NCI-H2081 (cell line): Measurements from ENCODE around the gene APOLD1.
"Not testable (repeated sequence)": the region's sequence is repeated elsewhere in the genome, so short reads cannot be mapped to it uniquely, and the experiment has no call there.

ENCODE experiments used
- DNase-seq, 2 experiments: peaks; one replicate each; lab custom pipeline; 2025; lab: John Stamatoyannopoulos, UW

Gene APOLD1

DNA sequence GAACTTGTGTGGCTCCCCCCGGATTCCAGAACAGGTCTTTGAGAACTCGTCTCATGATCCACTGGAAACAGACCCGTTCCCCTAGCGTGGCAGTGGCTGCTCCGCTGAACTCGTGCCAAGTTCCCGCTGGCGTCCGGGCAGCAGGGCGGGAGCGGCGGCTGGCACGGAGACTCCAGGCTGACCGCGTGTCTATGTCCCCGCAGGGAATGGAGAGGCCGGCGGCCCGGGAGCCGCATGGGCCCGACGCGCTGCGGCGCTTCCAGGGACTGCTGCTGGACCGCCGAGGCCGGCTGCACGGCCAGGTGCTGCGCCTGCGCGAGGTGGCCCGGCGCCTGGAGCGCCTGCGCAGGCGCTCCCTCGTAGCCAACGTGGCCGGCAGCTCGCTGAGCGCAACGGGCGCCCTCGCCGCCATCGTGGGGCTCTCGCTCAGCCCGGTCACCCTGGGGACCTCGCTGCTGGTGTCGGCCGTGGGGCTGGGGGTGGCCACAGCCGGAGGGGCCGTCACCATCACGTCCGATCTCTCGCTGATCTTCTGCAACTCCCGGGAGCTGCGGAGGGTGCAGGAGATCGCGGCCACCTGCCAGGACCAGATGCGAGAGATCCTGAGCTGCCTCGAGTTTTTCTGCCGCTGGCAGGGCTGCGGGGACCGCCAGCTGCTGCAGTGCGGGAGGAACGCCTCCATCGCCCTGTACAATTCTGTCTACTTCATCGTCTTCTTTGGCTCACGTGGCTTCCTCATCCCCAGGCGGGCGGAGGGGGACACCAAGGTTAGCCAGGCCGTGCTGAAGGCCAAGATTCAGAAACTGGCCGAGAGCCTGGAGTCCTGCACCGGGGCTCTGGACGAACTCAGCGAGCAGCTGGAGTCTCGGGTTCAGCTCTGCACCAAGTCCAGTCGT lies 1.5 kb downstream of the APOLD1 start:
- peak; percentile 76 to 87 for DNase-seq

DNA sequence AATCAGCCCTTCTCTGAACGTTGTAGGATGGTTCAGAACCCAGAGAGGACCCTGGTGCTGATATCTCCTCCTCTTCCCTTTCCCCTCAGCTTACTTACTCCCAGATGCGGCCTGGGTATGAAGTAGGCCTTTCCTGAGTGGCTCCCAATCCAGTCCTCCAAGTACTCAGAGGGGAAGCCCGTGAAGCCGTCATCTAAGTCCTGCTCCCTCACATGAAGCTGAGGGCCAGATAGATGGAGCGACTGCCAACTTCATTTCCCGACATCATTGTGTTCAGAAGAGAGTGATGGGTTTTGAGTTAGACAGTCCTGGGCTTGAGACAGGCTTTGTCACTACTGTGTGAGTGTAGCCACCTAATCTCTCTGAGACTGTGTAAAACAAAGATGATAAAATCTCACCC lies 2.7 kb downstream of the APOLD1 start:
- DNase-seq = no peak

DNA sequence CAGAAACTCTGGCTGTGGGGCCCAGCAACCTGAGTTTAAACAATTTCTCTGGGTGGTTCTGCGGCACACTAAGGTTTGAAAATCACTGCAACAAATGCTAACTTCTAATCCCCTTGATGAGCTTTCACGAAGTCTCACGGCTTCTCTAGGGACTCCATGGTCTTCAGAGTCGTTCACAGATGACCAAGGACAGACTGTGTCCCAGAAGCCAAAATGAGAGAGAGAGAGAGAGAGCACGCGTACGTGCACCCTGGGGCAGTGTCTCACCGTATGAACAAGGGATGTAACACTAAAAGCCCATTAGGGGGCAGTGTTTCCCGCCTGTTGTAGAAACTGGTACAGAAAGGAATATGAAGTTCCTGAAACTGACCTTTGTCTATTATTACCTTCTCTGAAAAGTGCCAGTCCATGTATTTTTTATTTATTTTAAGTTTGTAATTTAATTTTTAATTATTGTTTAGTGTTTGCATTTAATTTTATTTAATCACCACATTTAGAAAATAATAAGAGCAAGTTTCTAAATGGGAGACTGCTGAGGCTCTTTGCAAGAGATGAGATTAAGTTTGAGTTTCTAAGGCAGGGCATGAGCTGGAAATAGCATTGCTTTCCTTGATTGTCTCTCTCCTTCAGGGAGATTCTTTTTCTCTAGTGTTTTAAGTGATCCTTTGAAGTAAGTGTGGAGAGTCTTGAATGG lies 3.4 kb downstream of the APOLD1 start:
- DNase-seq = peak; percentile 80 to 81

DNA sequence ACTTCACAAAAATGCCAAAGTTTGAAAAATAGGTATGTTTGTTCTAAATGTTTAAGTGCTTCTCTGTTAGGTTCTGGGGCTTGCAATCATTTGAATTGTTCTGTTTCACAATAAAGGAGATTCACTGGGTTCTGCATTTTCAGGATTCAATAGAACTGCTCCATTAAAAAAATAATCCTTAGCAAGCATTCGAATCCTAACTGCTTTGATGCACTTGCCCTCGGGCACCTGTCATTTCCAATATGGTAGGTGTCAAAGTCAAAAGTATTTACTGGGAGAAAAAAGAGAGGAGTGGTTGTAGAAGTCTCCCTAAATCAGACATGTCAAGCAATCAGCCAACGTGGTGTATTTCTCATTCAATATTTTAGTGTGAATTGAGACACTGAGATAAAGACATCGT lies 5.5 kb downstream of the APOLD1 start:
- no peak for DNase-seq

DNA sequence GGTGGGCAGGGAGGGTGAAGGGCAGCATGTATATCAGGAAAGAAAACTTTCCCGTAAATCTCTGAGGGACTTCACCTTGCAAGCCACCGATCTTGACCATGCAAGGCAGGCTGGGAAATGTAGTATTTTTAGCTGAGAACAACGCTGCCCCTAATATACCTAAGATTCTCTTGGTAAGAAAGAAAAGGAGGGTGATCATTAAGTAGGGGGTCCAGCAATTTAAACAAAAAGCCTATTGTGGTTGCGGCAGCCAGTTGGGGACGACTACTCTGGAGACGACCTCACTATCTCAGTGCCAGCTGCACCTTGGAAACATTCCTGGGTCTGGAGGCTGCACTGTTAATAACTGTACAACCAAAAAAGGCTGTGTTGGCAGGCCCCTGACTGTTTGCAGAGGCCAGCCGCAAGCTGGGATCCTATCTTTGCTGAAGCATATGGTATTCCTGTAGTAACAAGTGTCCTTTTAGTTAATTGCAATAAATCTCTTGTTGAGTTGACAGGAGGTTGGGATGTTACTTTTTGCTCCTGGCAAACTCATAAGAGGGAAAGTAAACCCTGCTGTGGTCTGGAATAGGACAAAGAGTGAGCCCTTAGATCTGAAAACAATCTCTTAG lies 6.4 kb downstream of the APOLD1 start:
- peak; percentile 3 to 39 for DNase-seq

DNA sequence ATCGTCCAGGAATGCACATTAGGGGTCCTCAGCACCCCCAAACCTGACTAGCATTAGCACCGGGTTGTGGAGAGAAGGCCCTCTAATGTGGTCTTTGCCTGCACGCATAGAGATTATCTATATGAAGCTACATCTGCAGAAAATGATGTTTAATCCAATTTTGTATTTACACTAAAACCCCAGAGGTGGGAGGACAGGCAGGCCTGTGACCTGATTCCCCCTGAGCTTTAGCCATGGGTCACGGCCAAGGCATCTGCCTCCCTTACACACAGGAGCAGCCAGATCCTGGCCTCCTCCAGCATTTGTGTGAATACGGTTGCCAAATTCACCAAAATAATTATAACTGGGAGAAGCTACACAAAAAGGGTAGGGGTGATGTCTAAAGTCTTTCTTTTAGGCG lies 7.0 kb downstream of the APOLD1 start:
- DNase-seq = no peak

DNA sequence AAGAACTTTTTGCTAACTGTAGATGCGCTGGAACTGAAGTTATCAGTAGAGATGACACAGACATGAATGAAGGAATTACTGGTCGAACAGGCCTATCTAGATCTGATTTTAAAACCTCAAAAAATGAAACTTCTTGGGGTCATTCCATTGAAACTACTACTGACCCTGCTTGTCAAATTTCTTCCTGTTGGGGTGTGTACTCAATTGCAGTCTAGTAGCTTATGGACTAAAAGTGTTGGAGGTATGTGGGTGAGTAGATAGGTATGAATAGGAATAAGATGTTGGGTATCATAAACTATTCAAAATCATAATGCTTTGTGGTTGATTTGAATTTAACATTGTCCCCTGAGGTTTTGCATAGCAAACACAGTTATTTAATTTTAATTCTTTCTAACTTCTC lies 9.2 kb downstream of the APOLD1 start:
- DNase-seq = no peak

DNA sequence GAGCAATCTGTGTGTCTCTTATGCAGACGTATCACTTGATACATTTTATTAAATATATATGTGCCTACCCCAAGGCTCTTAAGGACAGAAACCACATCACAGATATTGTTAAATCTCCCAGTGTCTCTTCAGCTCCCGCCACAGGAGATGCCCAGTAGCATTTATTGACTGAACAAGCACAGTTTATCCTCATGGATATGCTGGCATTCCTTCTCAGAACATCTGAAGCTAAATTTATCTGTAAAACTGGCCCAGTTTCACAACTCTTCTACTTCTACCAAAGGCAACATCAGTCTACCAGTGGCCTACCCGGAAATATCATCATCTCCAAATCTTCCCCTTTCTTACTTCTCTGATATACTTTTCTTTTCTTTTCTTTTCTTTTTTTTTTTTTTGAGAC lies 10.7 kb downstream of the APOLD1 start:
- DNase-seq = no peak

DNA sequence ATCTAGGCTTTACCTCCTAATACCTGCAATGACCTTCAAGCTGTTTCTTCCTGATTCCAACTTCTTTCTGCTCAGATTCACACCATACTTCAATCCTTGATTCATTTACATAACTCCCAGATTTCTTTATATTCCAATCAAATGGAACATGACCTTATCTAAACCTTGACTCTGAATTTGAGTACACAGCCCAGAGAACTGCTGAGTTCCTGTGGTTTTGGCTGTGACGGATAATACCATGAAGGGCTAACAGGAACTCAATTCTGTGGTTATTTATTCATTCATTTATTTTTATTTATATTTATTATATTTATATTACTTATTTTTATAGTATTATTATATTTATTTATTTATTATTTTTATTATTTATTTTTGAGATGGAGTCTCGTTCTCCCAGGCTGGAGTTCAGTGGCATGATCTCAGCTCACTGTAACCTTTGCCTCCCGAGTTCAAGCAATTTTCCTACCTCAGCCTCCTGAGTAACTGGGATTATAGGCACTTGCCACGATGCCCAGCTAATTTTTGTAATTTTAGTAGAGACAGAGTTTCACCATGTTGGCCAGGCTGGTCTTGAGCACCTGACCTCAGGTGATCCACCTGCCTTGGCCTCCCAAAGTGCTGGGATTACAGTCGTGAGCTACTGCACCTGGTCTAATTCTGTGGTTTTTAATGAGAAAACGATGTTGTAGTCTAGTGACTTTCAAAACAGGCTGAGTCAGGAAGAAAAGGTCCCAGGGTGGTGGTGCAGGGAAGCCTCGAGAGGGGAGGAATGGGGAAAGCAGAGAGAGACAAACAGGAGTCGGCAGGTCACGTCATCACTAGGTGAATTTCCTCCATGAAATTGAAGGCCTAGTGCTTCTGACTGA lies 11.7 kb downstream of the APOLD1 start:
- no peak for DNase-seq

DNA sequence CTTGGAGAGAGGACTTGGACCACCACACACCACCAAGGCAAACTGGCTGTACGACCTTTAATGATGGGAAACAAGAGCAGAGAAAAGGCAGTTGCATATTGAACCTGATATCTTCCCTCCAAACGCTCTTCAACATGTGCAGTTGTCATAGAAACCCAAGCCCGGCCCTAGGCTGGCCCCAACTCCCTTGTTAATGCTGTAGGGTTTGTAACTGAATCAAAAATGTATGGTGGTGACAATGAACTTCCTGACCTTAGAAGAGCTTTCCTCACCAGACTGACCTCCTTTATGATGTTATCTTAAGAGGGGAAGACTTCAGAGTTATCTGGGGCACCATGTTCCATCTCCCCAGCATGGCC lies 12.3 kb downstream of the APOLD1 start:
- DNase-seq = no peak

DNA sequence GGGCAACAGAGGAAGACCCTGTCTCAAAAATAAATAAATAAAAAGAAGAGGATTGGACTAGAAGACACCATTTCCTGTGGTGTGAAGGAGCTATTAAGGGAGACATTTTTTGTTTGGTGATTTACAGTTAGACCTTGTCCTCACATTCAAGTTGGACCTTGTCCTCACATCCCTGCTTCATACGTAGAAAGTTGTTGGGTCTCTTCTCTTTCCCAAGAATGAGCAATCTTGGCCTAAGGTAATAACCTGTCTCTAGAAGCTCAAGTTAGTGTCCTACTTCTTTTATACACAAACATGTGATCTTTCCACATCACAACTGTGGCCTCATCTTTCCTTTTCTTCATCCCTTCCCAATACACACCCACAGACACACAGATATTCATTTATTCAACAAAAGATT lies 13.0 kb downstream of the APOLD1 start:
- DNase-seq = no peak

DNA sequence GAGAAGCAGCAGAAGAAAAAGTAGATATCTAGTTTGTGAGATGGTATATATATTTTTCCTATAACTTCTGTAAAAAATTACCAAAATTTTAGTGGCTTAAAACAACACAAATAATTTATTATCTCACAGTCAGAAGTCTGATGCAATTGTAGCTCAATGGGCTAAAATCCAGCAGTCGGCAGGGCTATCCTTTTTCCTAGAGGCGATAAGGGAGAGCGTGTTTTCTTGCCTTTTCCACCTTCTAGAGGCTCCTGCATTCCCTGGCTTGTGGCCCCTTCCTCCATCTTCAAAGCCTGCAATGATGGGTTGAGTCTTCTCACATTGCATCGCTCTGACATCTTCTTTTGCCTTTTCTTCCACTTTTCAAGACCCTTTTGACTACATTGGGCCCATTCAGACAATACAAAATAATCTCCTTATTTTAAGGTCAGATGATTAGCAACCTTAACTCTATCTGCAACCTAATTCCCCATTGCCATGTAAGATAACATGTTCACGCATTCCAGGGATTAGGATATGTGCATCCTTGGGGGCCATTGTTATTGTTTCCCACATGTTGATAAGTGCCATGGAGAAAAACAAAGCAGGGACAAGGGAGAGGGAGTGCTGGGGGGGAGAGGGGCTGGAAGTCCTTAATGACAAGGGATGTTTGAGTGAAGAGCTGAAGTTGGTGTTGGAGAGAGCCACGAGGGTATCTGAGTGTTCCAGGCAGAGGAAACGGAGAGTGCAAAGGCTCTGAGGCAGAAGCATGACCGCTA lies 13.9 kb downstream of the APOLD1 start:
- DNase-seq = no peak

DNA sequence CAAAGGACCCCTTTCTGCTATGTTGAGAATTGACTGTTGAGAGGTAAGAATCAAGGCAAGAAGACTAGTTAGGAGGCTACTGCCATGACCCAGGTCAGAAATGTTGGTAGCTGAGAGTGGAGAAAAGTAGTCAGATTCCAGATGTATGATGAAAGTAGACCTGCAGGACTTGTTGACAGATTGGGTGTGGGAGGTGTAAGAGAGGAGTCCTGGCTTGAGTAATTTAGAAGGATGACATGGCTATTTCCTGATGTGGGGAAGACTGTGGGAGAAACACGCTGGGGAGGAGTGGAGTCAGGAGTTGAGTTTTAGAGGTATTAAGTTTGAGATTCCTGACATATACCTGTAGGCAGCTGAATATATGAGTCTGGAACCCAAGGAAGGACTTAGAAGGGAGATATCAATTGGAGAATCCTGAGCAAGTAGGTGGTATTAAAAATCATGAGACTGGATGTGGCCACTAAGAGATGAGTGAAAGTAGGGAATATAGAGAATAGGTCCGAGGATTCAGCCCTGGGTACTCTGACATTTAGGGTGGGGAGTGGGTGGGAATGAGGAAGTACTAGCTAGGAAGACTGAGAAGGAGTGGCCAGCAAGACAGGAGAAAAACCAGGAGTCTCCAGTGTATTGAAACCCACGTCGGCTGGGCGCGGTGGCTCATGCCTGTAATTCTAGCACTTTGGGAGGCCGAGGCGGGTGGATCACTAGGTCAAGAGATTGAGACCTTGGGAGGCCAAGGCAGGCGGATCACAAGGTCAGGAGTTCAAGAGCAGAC lies 15.1 kb downstream of the APOLD1 start:
- no peak for DNase-seq

DNA sequence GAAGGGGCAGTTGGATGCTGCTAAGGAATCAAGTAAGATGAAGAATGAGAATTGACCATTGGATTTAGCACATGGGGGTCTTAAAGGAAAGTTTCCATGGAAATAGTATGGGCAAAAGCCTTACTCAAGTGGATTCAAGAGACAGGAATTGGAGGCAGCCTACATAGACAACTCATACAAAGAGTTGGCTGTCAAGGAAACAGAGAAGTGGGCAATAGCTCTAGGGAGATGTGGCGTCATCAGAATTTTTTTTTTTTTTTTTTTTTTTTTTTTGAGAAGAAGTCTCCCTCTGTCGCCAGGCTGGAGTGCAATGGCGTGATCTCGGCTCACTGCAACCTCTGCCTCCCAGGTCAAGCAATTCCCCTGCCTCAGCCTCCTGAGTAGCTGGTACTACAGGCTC lies 16.2 kb downstream of the APOLD1 start:
- DNase-seq = not testable (repeated sequence)

DNA sequence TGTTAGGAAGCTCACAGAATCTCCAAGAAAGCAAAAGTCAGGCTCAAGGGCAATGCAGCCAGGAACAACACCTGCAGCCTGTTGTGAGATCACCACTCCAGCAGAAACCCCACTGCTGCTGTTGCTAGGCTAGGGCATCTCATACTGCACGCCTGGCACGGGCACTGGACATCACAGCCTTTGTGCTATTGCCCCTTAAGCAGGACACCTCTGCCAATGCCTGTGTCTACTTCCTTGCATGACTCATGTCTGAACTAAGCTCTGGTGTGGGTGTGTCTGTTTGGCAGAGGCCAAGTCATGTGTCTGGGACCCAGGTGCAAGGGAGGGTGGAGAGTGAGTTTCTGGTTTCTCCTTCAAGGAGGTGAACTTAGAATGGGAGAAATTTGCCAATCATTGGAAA lies 17.7 kb downstream of the APOLD1 start:
- peak in 1 of 2 experiments; percentile 30 for DNase-seq

DNA sequence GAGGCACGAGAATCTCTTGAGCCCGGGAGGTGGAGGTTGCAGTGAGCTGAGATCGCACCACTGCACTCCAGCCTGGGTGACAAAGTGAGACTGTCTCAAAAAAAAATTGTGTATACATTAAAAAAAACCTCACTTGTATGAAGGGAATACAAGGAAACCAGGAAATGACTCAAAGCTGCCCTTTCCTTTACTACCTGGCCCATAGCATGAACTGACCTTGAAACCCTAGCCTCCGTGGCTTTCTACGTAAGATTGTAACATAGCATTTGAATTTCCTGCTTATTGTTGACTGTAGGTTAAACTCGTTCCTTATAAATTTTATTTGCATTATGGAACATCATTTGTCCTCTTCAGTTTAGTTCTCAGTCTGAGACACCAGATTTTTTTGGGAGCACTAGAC lies 18.6 kb downstream of the APOLD1 start:
- no peak for DNase-seq

DNA sequence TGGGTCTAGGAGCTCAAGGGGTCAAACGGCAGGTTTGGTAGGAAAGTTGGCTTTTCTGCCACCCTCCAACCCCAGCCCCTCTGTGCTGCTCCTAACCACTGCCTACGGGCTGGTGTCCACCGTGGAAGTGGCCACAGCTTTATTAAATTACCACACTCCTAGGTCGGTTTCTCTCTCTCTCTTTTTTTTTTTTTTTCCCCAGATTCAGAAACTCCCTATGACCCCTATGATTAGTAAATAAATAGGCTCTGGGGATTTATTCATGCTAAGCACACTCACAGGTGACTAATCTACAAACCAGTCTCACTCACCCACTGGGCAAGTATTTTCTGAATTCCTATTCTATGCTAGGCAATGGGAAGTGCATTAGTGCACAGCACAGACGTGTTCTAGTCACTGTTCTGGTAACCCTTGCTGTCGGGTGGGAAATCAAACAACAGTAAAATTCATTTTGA lies 19.0 kb downstream of the APOLD1 start:
- no peak for DNase-seq

DNA sequence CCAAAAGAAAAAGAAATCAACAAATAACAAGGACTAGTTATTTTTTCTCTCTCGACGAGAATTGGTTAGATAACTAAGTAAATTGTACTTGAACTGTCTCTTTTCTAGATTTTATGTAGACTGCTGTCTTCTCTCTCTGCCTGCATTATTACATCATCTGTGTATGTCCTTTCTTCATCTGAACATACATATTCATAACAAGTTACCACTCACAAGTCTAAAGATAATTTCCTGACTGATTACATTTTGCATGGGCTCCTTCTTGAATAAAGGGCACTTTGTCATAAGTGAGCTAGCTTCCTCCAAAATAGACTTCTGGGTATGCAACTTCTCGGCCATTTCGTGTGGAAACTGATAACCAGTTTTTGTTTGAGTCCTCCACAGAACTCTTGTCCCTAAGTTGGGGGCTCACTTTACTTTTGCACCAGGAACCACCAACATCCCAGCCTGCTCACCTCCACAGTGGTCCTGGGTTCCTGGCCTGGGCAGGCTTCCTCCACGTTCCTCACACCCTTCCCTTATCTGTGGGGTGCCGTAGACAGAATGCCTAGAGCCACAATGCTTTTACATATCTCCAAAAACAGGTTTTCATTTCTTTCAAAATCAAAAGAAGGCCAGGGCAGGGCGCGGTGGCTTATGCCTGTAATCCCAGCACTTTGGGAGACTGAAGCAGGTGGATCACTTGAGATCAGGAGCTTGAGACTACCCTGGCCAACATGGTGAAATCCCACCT lies 21.5 kb downstream of the APOLD1 start:
- no peak for DNase-seq

DNA sequence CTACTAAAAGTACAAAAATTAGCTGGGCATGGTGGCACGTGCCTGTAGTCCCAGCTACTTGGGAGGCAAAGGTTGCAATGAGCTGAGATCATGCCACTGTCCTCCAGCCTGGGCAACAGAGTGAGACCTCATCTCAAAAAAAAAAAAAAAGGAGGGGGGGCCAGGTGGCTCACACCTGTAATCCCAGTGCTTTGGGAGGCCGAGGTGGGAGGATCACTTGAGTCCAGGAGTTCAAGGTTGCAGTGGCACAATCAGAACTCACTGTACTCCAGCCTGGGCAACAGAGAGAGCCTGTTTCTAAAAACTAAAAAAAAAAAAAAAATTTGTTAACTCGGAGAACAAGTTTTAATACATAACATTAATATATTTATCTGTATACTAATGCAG lies 22.1 kb downstream of the APOLD1 start:
- DNase-seq = not testable (repeated sequence)
